CD4-positive, alpha-beta T cell (primary cell): ENCODE measurements around the gene PTBP3. TPM values are rescaled to one million over a fixed set of nuclear protein-coding genes. Genes with fewer than 3 reads are reported as not detected.

Experiments
- ATAC-seq: fragments of 200-7000 bp; cut with Tn5 transposase; one replicate; pipeline ENCODE4 v1.10.0; 2022; ENCODE audit warnings: mild to moderate bottlenecking; ENCODE audit not compliant: poor library complexity
- CTCF ChIA-PET: fragments of 350-600 bp; sonication (Branson Sonifier 250); formaldehyde crosslinking; loops from one replicate; lab custom pipeline; 2021; ENCODE audit warnings: antibody characterized with exemption, inconsistent platforms; lab: Charles Lee
- POLR2A ChIA-PET: fragments of 350-600 bp; sonication (Branson Sonifier 250); formaldehyde crosslinking; loops from one replicate; lab custom pipeline; 2021; ENCODE audit warnings: antibody characterized with exemption, inconsistent platforms; lab: Charles Lee
- DNase-seq, 14 experiments: peaks; one replicate each; pipeline ENCODE4 v3.0.0-alpha.2; 2013 to 2020; ENCODE audit warnings: mixed read lengths in 2 of 14
- H3K27ac ChIP-seq, 2 donors: one replicate each; pipeline versions ENCODE4 v1.5.1 to v1.7.0; 2013; ENCODE audit warnings: low read length in 2 of 2, low read depth in 1 of 2, mild to moderate bottlenecking in 1 of 2
- H3K27me3 ChIP-seq, 2 experiments: 1 replicate in 1 of 2; 2 replicates in 1 of 2; pipeline versions ENCODE4 v1.6.1 to v1.7.0; 2013; ENCODE audit warnings: low read length in 2 of 2, control low read depth in 1 of 2, mild to moderate bottlenecking in 1 of 2, moderate library complexity in 1 of 2; ENCODE audit not compliant: insufficient read depth in 2 of 2, control insufficient read depth in 1 of 2
- H3K36me3 ChIP-seq: one replicate; pipeline ENCODE4 v1.6.1; 2013; ENCODE audit warnings: low read length, control low read depth; ENCODE audit not compliant: insufficient read depth
- H3K4me1 ChIP-seq: one replicate; pipeline ENCODE4 v1.6.1; 2013; ENCODE audit warnings: low read length, control low read depth; ENCODE audit not compliant: insufficient read depth
- H3K4me3 ChIP-seq: one replicate; pipeline ENCODE4 v1.5.1; 2013; ENCODE audit warnings: mild to moderate bottlenecking, low read length, moderate library complexity
- H3K9me3 ChIP-seq, 2 experiments: 1 replicate in 1 of 2; 2 replicates in 1 of 2; pipeline versions ENCODE4 v1.6.1 to v1.7.0; 2013; ENCODE audit warnings: low read length in 2 of 2, mild to moderate bottlenecking in 2 of 2, control low read depth in 1 of 2, moderate library complexity in 1 of 2; ENCODE audit not compliant: control insufficient read depth in 1 of 2, insufficient read depth in 1 of 2
- H3K27ac Mint-ChIP-seq: one replicate; pipeline ENCODE4 v1.8.0; 2020; ENCODE audit warnings: mixed read lengths
- H3K27me3 Mint-ChIP-seq: one replicate; pipeline ENCODE4 v1.8.0; 2021; ENCODE audit warnings: mixed read lengths
- H3K36me3 Mint-ChIP-seq: one replicate; pipeline ENCODE4 v1.8.0; 2021; ENCODE audit warnings: low read depth, mixed read lengths
- H3K4me1 Mint-ChIP-seq: one replicate; pipeline ENCODE4 v1.8.0; 2021; ENCODE audit warnings: low read depth, mixed read lengths
- H3K4me3 Mint-ChIP-seq: one replicate; pipeline ENCODE4 v1.8.0; 2020; ENCODE audit warnings: mild to moderate bottlenecking, mixed read lengths
- H3K9me3 Mint-ChIP-seq: one replicate; pipeline ENCODE4 v1.8.0; 2020; ENCODE audit warnings: mixed read lengths
- intact Hi-C, 2 experiments: fragments of 100-400 bp; cut with DNase I in 1 of 2; cut with micrococcal nuclease in 1 of 2; formaldehyde crosslinking; loops; one replicate each; pipeline versions ENCODE4 v1.15.1 to v1.9.0; 2023 to 2025; cut with DNase I, micrococcal nuclease
- total RNA-seq, 174 experiments: library from RNA in 2 of 174; stranded (reverse) in 2 of 174; gene quantifications; one replicate each; pipeline ENCODE4 v1.2.3 and lab custom pipeline; 2021 to 2026
- TF ChIP-seq, protein P1 (sequence below): fragments of 200-600 bp; IDR thresholded peaks from one replicate; pipeline ENCODE4 v1.8.0; 2022; ENCODE audit warnings: antibody characterized with exemption, mild to moderate bottlenecking

PTBP3 gene
- total RNA-seq, 2 experiments from 2014 or later = 100.0 to 110 TPM

DNA sequence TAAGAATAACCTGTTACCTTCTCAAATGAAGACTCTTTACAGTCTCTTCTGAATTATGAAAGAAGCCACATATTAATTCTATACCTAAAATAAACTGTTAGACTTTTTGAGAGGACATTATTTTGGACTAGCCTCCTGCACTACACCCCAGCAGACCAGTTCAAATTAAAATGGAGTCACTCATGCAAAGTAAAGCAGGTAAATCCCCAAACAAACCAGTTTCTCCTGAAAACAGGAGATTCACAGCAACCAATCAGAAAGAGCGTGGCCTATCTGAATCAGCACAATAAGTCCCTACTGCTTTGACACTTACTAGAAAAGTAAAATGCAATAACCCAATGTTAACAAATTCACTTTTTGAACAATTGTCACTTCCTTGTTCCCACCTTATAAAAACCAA, 58.8 kb downstream of the PTBP3 start:
- CTCF ChIA-PET = no interaction called here
- Histone ChIP-seq H3K4me3 (no peak overlapping the region), H3K9me3 (no peaks in the 10 kb centered on the region), H3K4me1 (peaks cover 5% of the 10 kb centered on the region), H3K27me3 (no peaks in the 10 kb centered on the region), H3K27ac (no peak overlapping the region), H3K36me3 (peaks cover 21% of the 10 kb centered on the region)
- POLR2A ChIA-PET = no interaction called here
- Mint-ChIP-seq H3K4me1 (peaks cover 73% of the 10 kb centered on the region), H3K27ac (peak overlapping the region; percentile 18), H3K36me3 (peaks cover 52% of the 10 kb centered on the region), H3K27me3 (no peaks in the 10 kb centered on the region), H3K4me3 (no peak overlapping the region), H3K9me3 (no peaks in the 10 kb centered on the region)
- intact Hi-C loops = no loop called here
- no peak for DNase-seq
- TF ChIP-seq, protein P1, sequence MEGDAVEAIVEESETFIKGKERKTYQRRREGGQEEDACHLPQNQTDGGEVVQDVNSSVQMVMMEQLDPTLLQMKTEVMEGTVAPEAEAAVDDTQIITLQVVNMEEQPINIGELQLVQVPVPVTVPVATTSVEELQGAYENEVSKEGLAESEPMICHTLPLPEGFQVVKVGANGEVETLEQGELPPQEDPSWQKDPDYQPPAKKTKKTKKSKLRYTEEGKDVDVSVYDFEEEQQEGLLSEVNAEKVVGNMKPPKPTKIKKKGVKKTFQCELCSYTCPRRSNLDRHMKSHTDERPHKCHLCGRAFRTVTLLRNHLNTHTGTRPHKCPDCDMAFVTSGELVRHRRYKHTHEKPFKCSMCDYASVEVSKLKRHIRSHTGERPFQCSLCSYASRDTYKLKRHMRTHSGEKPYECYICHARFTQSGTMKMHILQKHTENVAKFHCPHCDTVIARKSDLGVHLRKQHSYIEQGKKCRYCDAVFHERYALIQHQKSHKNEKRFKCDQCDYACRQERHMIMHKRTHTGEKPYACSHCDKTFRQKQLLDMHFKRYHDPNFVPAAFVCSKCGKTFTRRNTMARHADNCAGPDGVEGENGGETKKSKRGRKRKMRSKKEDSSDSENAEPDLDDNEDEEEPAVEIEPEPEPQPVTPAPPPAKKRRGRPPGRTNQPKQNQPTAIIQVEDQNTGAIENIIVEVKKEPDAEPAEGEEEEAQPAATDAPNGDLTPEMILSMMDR = no peak
- no peak for ATAC-seq

DNA sequence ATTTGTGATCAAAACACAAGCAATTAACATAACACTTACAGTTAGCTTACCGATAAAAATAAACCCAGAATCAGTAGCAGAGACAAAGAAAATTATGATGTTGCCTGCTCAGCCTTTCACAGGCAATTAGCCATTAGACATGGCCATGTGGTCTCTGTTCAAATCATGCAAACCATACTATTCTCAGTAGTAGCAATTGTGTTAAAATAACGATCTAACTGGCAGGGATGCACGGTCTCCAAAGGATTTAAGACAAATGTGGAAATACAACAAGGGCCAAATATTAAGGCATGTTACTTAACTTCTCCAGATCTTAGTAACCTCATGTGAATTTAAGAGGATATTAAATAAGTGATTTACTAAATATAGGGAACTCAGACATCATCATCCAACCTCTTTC, 59.5 kb downstream of the PTBP3 start:
- ATAC-seq (no peak), DNase-seq (no peak)
- peaks cover 21% of the 10 kb centered on the region for H3K36me3 ChIP-seq
- H3K4me3 ChIP-seq = no peak overlapping the region
- H3K4me3 Mint-ChIP-seq = no peak overlapping the region
- no peak overlapping the region for H3K27ac Mint-ChIP-seq
- POLR2A ChIA-PET = interaction anchor here (0.8 kb wide), 1 partner anchor 8 kb away, joined by 3 read pairs; no protein-coding TSS in a partner anchor
- H3K36me3 Mint-ChIP-seq = peaks cover 58% of the 10 kb centered on the region
- TF ChIP-seq, protein P1 = no peak
- H3K27me3 Mint-ChIP-seq = no peaks in the 10 kb centered on the region
- H3K27ac ChIP-seq = no peak overlapping the region
- peaks cover 5% of the 10 kb centered on the region for H3K4me1 ChIP-seq
- intact Hi-C loops = no loop called here
- H3K4me1 Mint-ChIP-seq = peaks cover 71% of the 10 kb centered on the region
- H3K27me3 ChIP-seq = no peaks in the 10 kb centered on the region
- no peaks in the 10 kb centered on the region for H3K9me3 Mint-ChIP-seq
- H3K9me3 ChIP-seq = no peaks in the 10 kb centered on the region
- CTCF ChIA-PET = no interaction called here

DNA sequence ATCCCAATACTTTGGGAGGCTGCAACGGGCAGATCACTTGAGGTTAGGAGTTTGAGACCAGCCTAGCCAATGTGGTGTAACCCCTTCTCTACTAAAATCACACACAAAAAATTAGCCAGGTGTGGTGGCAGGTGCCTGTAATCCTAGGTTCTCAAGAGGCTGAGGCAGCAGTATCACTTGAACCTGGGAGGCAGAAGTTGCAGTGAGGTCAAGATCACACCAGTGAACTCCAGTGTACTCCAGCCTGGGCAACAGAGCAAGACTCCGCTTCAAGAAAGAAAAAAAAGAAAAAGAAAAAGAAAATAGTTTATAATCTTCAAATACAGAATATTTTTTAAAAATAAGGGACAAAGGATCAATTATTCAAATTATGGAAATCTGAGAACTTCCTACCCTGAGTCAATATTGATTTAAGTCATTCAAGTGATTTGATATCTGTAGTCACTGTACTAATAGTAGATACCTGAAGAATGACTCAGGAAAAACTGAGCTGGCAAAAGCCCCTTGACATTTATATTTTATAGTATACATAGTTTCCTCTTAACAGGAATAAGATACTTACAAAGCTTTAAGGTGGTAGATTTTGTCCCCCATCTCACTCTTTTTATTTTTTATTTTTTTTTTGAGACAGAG, 61.8 kb downstream of the PTBP3 start:
- H3K9me3 Mint-ChIP-seq = no peaks in the 10 kb centered on the region
- ChIA-PET CTCF (interaction anchor here (0.8 kb wide), 1 partner anchor 62 kb away, joined by 4 read pairs; the partner anchor contains the start of gene PTBP3), POLR2A (no interaction called here)
- no peak overlapping the region for H3K4me3 ChIP-seq
- peaks cover 48% of the 10 kb centered on the region for H3K4me1 Mint-ChIP-seq
- no peaks in the 10 kb centered on the region for H3K9me3 ChIP-seq
- H3K27ac Mint-ChIP-seq = no peak overlapping the region
- H3K4me3 Mint-ChIP-seq = no peak overlapping the region
- no peak for DNase-seq
- H3K36me3 Mint-ChIP-seq = peaks cover 68% of the 10 kb centered on the region
- ATAC-seq = no peak
- no peaks in the 10 kb centered on the region for H3K4me1 ChIP-seq
- TF ChIP-seq, protein P1 = no peak
- intact Hi-C loops = no loop called here
- peaks cover 30% of the 10 kb centered on the region for H3K36me3 ChIP-seq
- no peak overlapping the region for H3K27ac ChIP-seq
- H3K27me3 ChIP-seq = no peaks in the 10 kb centered on the region
- H3K27me3 Mint-ChIP-seq = no peaks in the 10 kb centered on the region
